Stimulated activated CD4-positive, alpha-beta T cell treated with anti-CD3 and anti-CD28 coated beads, Interleukin-12 subunit alpha, Interleukin-12 subunit beta, amount 100 ng/mL, for 48 hours (primary cell): ENCODE measurements around the gene ITIH3.

Source experiments
- DNase-seq, 3 donors: peaks; one replicate each; pipeline ENCODE4 v3.0.0-alpha.2; 2020; ENCODE audit warnings: low read depth in 2 of 3, low spot score in 1 of 3

ITIH3 gene

GRCh38 chr3:52793702-52794611 lies 639 bp upstream of the ITIH3 start:
- no peak for DNase-seq

- no peak for DNase-seq
Measured at GRCh38 chr3:52795298-52795900, 803 bp downstream of the ITIH3 start.

GRCh38 chr3:52796411-52796810 lies 1.8 kb downstream of the ITIH3 start:
- DNase-seq: no peak

- DNase-seq: no peak
Measured at GRCh38 chr3:52798376-52798977, 3.9 kb downstream of the ITIH3 start.

GRCh38 chr3:52798978-52799476 lies 4.4 kb downstream of the ITIH3 start:
- DNase-seq: peak in 2 of 3 donors; percentile 5 to 8

GRCh38 chr3:52800079-52800478 lies 5.5 kb downstream of the ITIH3 start:
- DNase-seq: no peak

GRCh38 chr3:52801839-52802238 lies 7.2 kb downstream of the ITIH3 start:
- DNase-seq: no peak

GRCh38 chr3:52805270-52806039 lies 10.9 kb downstream of the ITIH3 start:
- DNase-seq: no peak

- no peak for DNase-seq
Measured at GRCh38 chr3:52809149-52809548, 14.6 kb downstream of the ITIH3 start.

- no peak for DNase-seq
Measured at GRCh38 chr3:52809662-52810377, 15.2 kb downstream of the ITIH3 start.

- DNase-seq: no peak
Measured at GRCh38 chr3:52810923-52811322, 16.3 kb downstream of the ITIH3 start.

GRCh38 chr3:52811452-52812011 lies 16.9 kb downstream of the ITIH3 start:
- no peak for DNase-seq

- DNase-seq: no peak
Measured at GRCh38 chr3:52813810-52814209, 19.2 kb downstream of the ITIH3 start.

- no peak for DNase-seq
Measured at GRCh38 chr3:52816199-52816598, 21.6 kb downstream of the ITIH3 start.

GRCh38 chr3:52816654-52817053 lies 22.1 kb downstream of the ITIH3 start:
- no peak for DNase-seq

- DNase-seq: no peak
Measured at GRCh38 chr3:52817221-52817620, 22.6 kb downstream of the ITIH3 start.

- no peak for DNase-seq
Measured at GRCh38 chr3:52817860-52818259, 23.3 kb downstream of the ITIH3 start.

GRCh38 chr3:52819936-52820335 lies 25.3 kb downstream of the ITIH3 start:
- no peak for DNase-seq

- peak in 2 of 3 donors; percentile 12 to 17 for DNase-seq
Measured at GRCh38 chr3:52820736-52821135, 26.1 kb downstream of the ITIH3 start.

GRCh38 chr3:52822363-52822762 lies 27.8 kb downstream of the ITIH3 start:
- DNase-seq: no peak
